GM12892 (cell line): Measurements from ENCODE around the gene CUBN.

Experiments
- POLR2A ChIP-seq: IDR thresholded peaks from 2 replicates; pipeline ENCODE4 v1.6.1; 2011; ENCODE audit warnings: low read depth, low read length, control low read depth
- POLR2AphosphoS5 ChIP-seq: IDR thresholded peaks from 2 replicates; pipeline ENCODE4 v1.6.1; 2011; ENCODE audit warnings: low read depth, low read length, control low read depth
- TAF1 ChIP-seq: IDR thresholded peaks from 2 replicates; pipeline ENCODE4 v1.6.1; 2011; ENCODE audit warnings: low read depth, mild to moderate bottlenecking, control low read depth, low read length, borderline replicate concordance

- TF ChIP-seq TAF1: no peak
- no peak for TF ChIP-seq POLR2AphosphoS5
- TF ChIP-seq POLR2A: no peak
These were observed 128.3 kb downstream of the CUBN start for GRCh38 chr10:17001297-17001744.
